Fibroblast of lung (primary cell): ENCODE results near the gene SRPX2.

Source experiments
- EZH2 ChIP-seq: IDR thresholded peaks from 2 replicates; pipeline ENCODE4 v1.5.1; 2012; ENCODE audit warnings: low read length, control low read depth, mild to moderate bottlenecking; ENCODE audit errors: missing control alignments
- TF ChIP-seq, protein P1 (sequence below), 2 donors: IDR thresholded peaks in 1 of 2; conservative IDR thresholded peaks in 1 of 2; 1 replicate in 1 of 2; 2 replicates in 1 of 2; pipeline ENCODE4 v1.5.1; 2011 to 2012; ENCODE audit warnings: low read length in 2 of 2, control low read depth in 1 of 2, inconsistent platforms in 1 of 2, low read depth in 1 of 2, mild to moderate bottlenecking in 1 of 2

- TF ChIP-seq, protein P1, sequence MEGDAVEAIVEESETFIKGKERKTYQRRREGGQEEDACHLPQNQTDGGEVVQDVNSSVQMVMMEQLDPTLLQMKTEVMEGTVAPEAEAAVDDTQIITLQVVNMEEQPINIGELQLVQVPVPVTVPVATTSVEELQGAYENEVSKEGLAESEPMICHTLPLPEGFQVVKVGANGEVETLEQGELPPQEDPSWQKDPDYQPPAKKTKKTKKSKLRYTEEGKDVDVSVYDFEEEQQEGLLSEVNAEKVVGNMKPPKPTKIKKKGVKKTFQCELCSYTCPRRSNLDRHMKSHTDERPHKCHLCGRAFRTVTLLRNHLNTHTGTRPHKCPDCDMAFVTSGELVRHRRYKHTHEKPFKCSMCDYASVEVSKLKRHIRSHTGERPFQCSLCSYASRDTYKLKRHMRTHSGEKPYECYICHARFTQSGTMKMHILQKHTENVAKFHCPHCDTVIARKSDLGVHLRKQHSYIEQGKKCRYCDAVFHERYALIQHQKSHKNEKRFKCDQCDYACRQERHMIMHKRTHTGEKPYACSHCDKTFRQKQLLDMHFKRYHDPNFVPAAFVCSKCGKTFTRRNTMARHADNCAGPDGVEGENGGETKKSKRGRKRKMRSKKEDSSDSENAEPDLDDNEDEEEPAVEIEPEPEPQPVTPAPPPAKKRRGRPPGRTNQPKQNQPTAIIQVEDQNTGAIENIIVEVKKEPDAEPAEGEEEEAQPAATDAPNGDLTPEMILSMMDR (conservative IDR thresholded peaks at IDR 0.05 in 1 of 2, IDR thresholded peaks at IDR 0.05 in 1 of 2; ENCODE audit: low read depth in 1 of 2, low read length in 2 of 2), result no peak
- no peak for TF ChIP-seq EZH2
These were observed 75.1 kb downstream of the SRPX2 start for GRCh38 chrX:100719139-100719538.
